Measurements from ENCODE around the gene IVL.

DNA sequence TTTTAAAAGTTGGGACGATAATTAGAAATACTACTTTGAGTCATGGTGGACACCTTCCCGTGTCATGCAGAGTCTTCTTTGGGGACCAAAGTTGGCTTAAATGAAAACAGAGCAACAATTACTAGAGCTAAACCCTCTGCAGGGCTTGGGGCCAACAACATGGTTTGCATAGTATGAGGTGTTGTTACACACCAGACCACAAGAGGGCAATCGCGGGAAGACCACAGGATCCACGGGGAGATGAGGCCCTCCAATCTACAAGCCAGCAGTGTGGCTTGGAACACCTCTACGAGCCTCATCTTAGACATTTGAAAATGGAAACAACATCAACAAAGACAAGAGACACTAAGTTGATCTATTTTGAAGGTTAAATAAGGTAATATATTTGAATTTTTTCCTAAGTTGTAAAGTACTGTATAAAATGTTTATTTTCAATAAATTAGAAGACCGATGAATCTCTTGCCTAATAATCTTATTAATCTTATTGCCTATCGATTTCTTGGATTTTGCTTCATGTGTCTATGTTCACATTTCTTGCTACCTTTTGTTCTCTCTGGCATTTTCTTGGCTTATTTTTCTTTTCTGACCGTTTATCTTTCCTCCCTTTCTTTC lies 38.4 kb upstream of the IVL start:
- TF ChIP-seq, protein P1, sequence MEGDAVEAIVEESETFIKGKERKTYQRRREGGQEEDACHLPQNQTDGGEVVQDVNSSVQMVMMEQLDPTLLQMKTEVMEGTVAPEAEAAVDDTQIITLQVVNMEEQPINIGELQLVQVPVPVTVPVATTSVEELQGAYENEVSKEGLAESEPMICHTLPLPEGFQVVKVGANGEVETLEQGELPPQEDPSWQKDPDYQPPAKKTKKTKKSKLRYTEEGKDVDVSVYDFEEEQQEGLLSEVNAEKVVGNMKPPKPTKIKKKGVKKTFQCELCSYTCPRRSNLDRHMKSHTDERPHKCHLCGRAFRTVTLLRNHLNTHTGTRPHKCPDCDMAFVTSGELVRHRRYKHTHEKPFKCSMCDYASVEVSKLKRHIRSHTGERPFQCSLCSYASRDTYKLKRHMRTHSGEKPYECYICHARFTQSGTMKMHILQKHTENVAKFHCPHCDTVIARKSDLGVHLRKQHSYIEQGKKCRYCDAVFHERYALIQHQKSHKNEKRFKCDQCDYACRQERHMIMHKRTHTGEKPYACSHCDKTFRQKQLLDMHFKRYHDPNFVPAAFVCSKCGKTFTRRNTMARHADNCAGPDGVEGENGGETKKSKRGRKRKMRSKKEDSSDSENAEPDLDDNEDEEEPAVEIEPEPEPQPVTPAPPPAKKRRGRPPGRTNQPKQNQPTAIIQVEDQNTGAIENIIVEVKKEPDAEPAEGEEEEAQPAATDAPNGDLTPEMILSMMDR (IDR thresholded peaks at IDR 0.05; ENCODE audit: insufficient read depth, low read length, poor library complexity, severe bottlenecking), result peak; percentile 62
- TF ChIP-seq EZH2phosphoT487 (conservative IDR thresholded peaks at IDR 0.05; ENCODE audit: low read length), result no peak

Data from SU-DHL-6 (cell line).